ENCODE data around the gene POLR3GL.
"Not testable (repeated sequence)": the region's sequence is repeated elsewhere in the genome, so short reads cannot be mapped to it uniquely, and the experiment has no call there.

The POLR3GL gene

DNA sequence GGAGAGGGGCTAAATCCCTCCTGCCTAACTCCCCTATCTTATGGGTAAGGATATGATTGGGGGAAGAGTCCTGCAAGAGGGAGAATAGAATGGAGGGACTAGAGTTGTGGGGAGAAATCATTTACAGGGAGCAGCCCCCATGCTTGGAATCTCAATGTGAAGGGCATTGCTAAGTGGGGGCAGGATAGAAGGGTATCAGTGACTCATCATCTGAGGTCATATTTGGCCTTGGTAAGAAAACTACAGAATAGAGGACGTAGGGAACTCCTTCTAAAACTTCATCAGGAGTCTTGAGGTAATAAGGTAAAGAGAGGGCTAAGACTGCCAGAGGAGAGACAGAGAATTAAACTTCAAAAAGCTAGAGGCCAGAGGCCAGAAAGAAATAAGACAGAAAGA, 56.6 kb downstream of the POLR3GL start:
- no peak for DNase-seq (ENCODE audit: low read depth)
- TF ChIP-seq, protein P1, sequence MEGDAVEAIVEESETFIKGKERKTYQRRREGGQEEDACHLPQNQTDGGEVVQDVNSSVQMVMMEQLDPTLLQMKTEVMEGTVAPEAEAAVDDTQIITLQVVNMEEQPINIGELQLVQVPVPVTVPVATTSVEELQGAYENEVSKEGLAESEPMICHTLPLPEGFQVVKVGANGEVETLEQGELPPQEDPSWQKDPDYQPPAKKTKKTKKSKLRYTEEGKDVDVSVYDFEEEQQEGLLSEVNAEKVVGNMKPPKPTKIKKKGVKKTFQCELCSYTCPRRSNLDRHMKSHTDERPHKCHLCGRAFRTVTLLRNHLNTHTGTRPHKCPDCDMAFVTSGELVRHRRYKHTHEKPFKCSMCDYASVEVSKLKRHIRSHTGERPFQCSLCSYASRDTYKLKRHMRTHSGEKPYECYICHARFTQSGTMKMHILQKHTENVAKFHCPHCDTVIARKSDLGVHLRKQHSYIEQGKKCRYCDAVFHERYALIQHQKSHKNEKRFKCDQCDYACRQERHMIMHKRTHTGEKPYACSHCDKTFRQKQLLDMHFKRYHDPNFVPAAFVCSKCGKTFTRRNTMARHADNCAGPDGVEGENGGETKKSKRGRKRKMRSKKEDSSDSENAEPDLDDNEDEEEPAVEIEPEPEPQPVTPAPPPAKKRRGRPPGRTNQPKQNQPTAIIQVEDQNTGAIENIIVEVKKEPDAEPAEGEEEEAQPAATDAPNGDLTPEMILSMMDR (conservative IDR thresholded peaks at IDR 0.05; ENCODE audit: low read depth, low read length): no peak
- no peak overlapping the region for H3K4me3 ChIP-seq (ENCODE audit: low read length)

- TF ChIP-seq, protein P1 (conservative IDR thresholded peaks at IDR 0.05; ENCODE audit: low read depth, low read length): no peak
- no peak within 1 kb of the TSS for H3K4me3 ChIP-seq (ENCODE audit: low read length)
- no peak for DNase-seq (ENCODE audit: low read depth)
Measured at GRCh38 chr1:146021622-146022402, 57.3 kb downstream of the POLR3GL start, which contains the start of gene HJV. HJV (minus strand) TSS chr1:146021735; CDS start chr1:146020231, 1,504 bp downstream.

GRCh38 chr1:146022403-146023127, 58.1 kb downstream of the POLR3GL start:
- no peak overlapping the region for H3K4me3 ChIP-seq (ENCODE audit: low read length)
- no peak for DNase-seq (ENCODE audit: low read depth)
- TF ChIP-seq, protein P1 (conservative IDR thresholded peaks at IDR 0.05; ENCODE audit: low read depth, low read length): no peak

DNA sequence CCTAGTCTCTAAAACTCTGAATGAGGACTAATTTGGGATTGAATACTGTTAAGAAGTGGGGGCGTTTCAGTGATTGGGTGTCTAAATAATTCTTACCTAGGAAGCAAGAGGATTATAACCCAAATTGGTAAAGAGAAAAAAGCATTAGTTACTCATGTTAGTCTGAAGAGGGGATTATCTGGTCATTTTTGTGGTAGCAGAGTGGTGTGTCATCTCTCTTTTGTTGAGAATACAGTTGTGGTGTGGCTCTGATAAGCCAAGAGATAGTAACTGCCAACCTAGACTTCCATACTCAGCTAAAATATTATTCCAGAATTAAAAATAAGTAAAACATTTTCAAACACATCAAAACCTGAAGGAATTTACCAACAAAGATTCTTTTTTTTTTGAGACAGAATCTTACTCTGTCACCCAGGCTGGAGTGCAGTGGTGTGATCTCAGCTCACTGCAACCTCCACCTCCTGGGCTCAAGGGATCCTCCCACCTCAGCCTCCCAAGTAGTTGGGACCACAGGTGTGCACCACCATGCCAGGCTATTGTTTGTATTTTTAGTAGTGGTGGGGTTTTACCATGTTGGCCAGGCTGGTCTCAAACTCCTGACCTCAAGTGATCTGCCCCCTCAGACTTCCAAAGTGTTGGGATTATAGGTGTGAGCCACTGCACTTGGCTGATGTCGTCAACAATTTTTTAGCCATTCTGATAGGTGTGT, 61.5 kb downstream of the POLR3GL start:
- H3K4me3 ChIP-seq (ENCODE audit: low read length); DNase-seq (ENCODE audit: low read depth): not testable (repeated sequence)

DNA sequence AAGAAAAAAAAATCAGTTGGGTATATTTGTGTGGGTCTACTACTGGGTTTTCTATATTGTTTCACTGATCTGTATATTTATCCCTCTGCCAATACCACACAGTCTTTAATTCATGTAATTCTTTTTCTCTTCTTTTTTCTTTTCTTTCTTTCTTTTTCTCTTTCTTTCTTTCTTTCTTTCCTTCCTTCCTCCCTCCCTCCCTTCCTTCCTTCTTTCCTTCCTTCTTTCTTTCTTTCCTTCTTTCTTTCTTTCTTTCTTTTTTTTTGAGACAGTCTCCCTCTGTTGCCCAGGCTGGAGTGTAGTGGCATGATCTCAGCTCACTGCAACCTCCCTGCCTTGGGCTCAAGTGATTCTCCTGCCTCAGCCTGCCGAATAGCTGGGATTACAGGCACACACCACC, 62.2 kb downstream of the POLR3GL start:
- DNase-seq (ENCODE audit: low read depth); H3K4me3 ChIP-seq (ENCODE audit: low read length): not testable (repeated sequence)

Data from retinal pigment epithelial cell (primary cell).